ENCODE data around the gene TIMP2. TPM values are rescaled to one million over a fixed set of nuclear protein-coding genes. Genes with fewer than 3 reads are reported as not detected.

Gene TIMP2
- total and polyA plus RNA-seq, 2 of the 8 experiments (the other 6 are each of a cell fraction or from before 2014, with no cell fraction given) = 18.2 to 43.3 TPM

- no peak overlapping the region for H3K4me3 ChIP-seq (ENCODE audit: extremely low read depth in 1 of 4, insufficient read depth in 2 of 4, low read depth in 3 of 4, low read length in 4 of 4)
- peak overlapping the region; percentile 34 for H4K91ac ChIP-seq (replicated peaks; ENCODE audit: insufficient read length, low read length)
- H4K5ac ChIP-seq (ENCODE audit: insufficient read length, low read depth, low read length) = no peak overlapping the region
- no peak overlapping the region for H2BK15ac ChIP-seq (ENCODE audit: low read length)
- WGBS, 2 experiments (ENCODE audit: extremely low coverage in 1 of 2, insufficient coverage in 1 of 2, insufficient read length in 1 of 2, insufficient replicate concordance in 2 of 2, low coverage in 1 of 2, low lambda C conversion rate in 2 of 2, missing lambda C conversion rate in 1 of 2) = 89% methylated on average over 7 of the region's 7 CpGs; no CpG with 5 or more reads in 1 of the 2 experiments
- no peak overlapping the region for H2AFZ ChIP-seq (ENCODE audit: low read length)
- H3K23ac ChIP-seq (ENCODE audit: insufficient read length) = no peak overlapping the region
- H3K9ac ChIP-seq (replicated peaks in 1 of 4; ENCODE audit: extremely low read depth in 1 of 4, low read depth in 3 of 4, low read length in 3 of 4) = no peak overlapping the region
- H3K23me2 ChIP-seq (ENCODE audit: low read depth, low read length) = no peaks in the 10 kb centered on the region; the same call in 1 of the 2 replicates
- H3K14ac ChIP-seq (ENCODE audit: insufficient read length) = no peak overlapping the region
- H3K27me3 ChIP-seq (replicated peaks in 1 of 4; ENCODE audit: control insufficient read depth in 3 of 4, extremely low read depth in 1 of 4, insufficient read depth in 3 of 4, low read length in 3 of 4) = no peaks in the 10 kb centered on the region
- peaks cover 0 to 46% of the 10 kb centered on the region in 2 experiments; a peak in 2 of 4 replicates for H3K79me2 ChIP-seq (ENCODE audit: control insufficient read depth in 1 of 2, insufficient read depth in 2 of 2, low read length in 2 of 2)
- no peak overlapping the region for H2AK5ac ChIP-seq (ENCODE audit: low read depth, low read length)
- DNase-seq (ENCODE audit: low read depth in 1 of 2, low spot score in 2 of 2) (no peak), FAIRE-seq (no peak)
- H3K9me3 ChIP-seq (ENCODE audit: insufficient read depth in 2 of 2, low read depth in 1 of 2, low read length in 1 of 2) = no peaks in the 10 kb centered on the region
- H3K18ac ChIP-seq (ENCODE audit: extremely low read depth, low read length) = no peak overlapping the region
- no peak overlapping the region for H2BK120ac ChIP-seq (replicated peaks; ENCODE audit: low read depth, low read length)
- peaks cover 5 to 21% of the 10 kb centered on the region in 2 experiments for H4K20me1 ChIP-seq (replicated peaks in 1 of 2; ENCODE audit: control insufficient read depth in 1 of 2, insufficient read depth in 2 of 2, low read length in 2 of 2)
- no peak overlapping the region for H3K4ac ChIP-seq (replicated peaks; ENCODE audit: insufficient read length, low read depth, low read length)
- H4K8ac ChIP-seq (ENCODE audit: extremely low read depth, insufficient read depth, low read length) = no peak overlapping the region
- H3K4me2 ChIP-seq (ENCODE audit: insufficient read depth in 1 of 2, low read depth in 2 of 2, low read length in 2 of 2) = no peak overlapping the region
- TF ChIP-seq KDM1A (IDR thresholded peaks at IDR 0.05; ENCODE audit: borderline replicate concordance, low read length) = no peak
- H3K56ac ChIP-seq (replicated peaks; ENCODE audit: insufficient read length, low read depth, low read length) = no peak overlapping the region
- ChIA-PET CTCF (ENCODE audit: partially characterized antibody) (interaction anchor here (0.7 to 1.2 kb wide), 2 partner anchors 19 to 63 kb away, joined by 3 read pairs; no protein-coding TSS in a partner anchor), POLR2A (ENCODE audit: partially characterized antibody) (interaction anchor here (0.6 to 2.1 kb wide), 2 partner anchors 23 to 165 kb away, joined by 3 to 4 read pairs; no protein-coding TSS in a partner anchor)
- H3K27ac ChIP-seq (ENCODE audit: low read depth, low read length) = no peak overlapping the region
- peaks cover 14% of the 10 kb centered on the region for H3K79me1 ChIP-seq (ENCODE audit: low read depth, low read length)
- peaks cover 0 to 3% (median 0%) of the 10 kb centered on the region in 4 experiments; a peak in 4 of 8 replicates for H3K36me3 ChIP-seq (ENCODE audit: control insufficient read depth in 2 of 4, insufficient read depth in 4 of 4, low read length in 3 of 4)
- peaks cover 4 to 24% (median 14%) of the 10 kb centered on the region in 4 experiments for H3K4me1 ChIP-seq (replicated peaks in 1 of 4; ENCODE audit: control insufficient read depth in 3 of 4, insufficient read depth in 4 of 4, low read length in 3 of 4)
- no peak overlapping the region for H2BK5ac ChIP-seq (ENCODE audit: low read depth, low read length)
- no peak overlapping the region for H2BK20ac ChIP-seq (ENCODE audit: low read length)
- H2BK12ac ChIP-seq (ENCODE audit: low read depth, low read length) = peak overlapping the region; percentile 68; the same call in 1 of the 2 replicates
Observed at GRCh38 chr17:78897664-78898047, 27.5 kb downstream of the TIMP2 start.

Measured in H1 (cell line).